Cardiac muscle cell (in vitro differentiated cells and primary cell): ENCODE data around the gene TCF21. TPM values are rescaled to one million over a fixed set of nuclear protein-coding genes. Genes with fewer than 3 reads are reported as not detected.
A peak's percentile ranks its signal among the peaks of the same experiment; 100 is the strongest.

ENCODE experiments used
- DNase-seq, 2 donors: peaks; one replicate each; pipeline versions ENCODE4 v3.0.0 to v3.0.0-alpha.2; 2010 to 2017; ENCODE audit warnings: low read depth in 1 of 2, low spot score in 1 of 2
- H3K27ac ChIP-seq: fragments of 200-600 bp; sonication (generic); 2 replicates; pipeline ENCODE4 v1.5.1; 2016
- H3K27me3 ChIP-seq: fragments of 200-600 bp; sonication (generic); 2 replicates; pipeline ENCODE4 v1.6.0; 2016; ENCODE audit warnings: control low read depth
- H3K36me3 ChIP-seq: fragments of 200-600 bp; sonication (generic); 2 replicates; pipeline ENCODE4 v1.5.1; 2016; ENCODE audit warnings: control low read depth
- H3K4me1 ChIP-seq: fragments of 200-600 bp; sonication (generic); 2 replicates; pipeline ENCODE4 v1.8.1; 2017; ENCODE audit warnings: low read depth, mild to moderate bottlenecking, mixed run types
- H3K4me3 ChIP-seq: fragments of 200-600 bp; sonication (generic); 2 replicates; pipeline ENCODE4 v1.5.1; 2016; ENCODE audit warnings: mild to moderate bottlenecking
- H3K9me3 ChIP-seq: fragments of 200-600 bp; sonication (generic); 2 replicates; pipeline ENCODE4 v1.5.1; 2017; ENCODE audit warnings: low read depth, mild to moderate bottlenecking, control low read depth
- CTCF ChIP-seq: IDR thresholded peaks from 2 replicates; pipeline ENCODE4 v1.5.1; 2012; ENCODE audit warnings: low read depth, mild to moderate bottlenecking, low read length
- polyA plus RNA-seq: library from polyadenylated mRNA; unstranded; fragments of >200 nt; fragmentation: Nextera tagmentation; extraction: Ambion mirVana; gene quantifications from 2 replicates; pipeline ENCODE4 v1.2.1, GENCODE V29; 2016
- total RNA-seq: library from RNA; depleted of rRNA; stranded (reverse); fragments of >200 nt; gene quantifications from 2 replicates; pipeline ENCODE4 v1.2.3, GENCODE V29; 2016

The TCF21 gene
- total and polyA plus RNA-seq, 2 experiments from 2014 or later = 3.7 to 4.0 TPM

GRCh38 chr6:133899556-133899955 is 10.6 kb downstream of the TCF21 start:
- Histone ChIP-seq H3K4me3 (no peak overlapping the region), H3K27me3 (peaks cover 45% of the 10 kb centered on the region), H3K9me3 (no peaks in the 10 kb centered on the region), H3K36me3 (no peaks in the 10 kb centered on the region), H3K27ac (no peak overlapping the region), H3K4me1 (peaks cover 9% of the 10 kb centered on the region)
- peak in 1 of 2 donors; percentile 66 for DNase-seq
- TF ChIP-seq CTCF = no peak

DNA sequence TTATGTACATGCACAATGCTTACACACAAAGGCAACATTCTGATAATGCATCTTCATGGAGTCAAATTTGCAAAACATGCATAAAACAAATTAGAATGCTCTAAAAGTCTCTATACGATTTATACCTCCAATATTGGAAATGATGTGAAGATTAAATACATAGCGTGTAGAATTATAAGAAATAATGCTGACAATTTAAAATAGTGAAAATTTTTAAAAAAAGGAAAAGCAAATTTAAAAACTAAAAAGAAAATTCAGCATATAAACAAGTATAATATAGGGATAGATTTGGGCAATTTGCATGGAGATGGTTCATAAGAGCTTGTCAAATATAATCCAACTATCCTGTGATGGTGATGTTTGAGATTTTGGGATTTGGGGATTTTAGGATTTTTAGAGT is 14.9 kb downstream of the TCF21 start:
- no peak for DNase-seq
- no peaks in the 10 kb centered on the region for H3K9me3 ChIP-seq
- no peaks in the 10 kb centered on the region for H3K4me1 ChIP-seq
- TF ChIP-seq CTCF = no peak
- no peak overlapping the region for H3K27ac ChIP-seq
- no peak overlapping the region for H3K4me3 ChIP-seq
- peaks cover 2% of the 10 kb centered on the region for H3K27me3 ChIP-seq
- no peaks in the 10 kb centered on the region for H3K36me3 ChIP-seq

GRCh38 chr6:133906050-133906449 is 17.1 kb downstream of the TCF21 start:
- Histone ChIP-seq H3K4me1 (no peaks in the 10 kb centered on the region), H3K36me3 (no peaks in the 10 kb centered on the region), H3K27me3 (no peaks in the 10 kb centered on the region), H3K27ac (no peak overlapping the region), H3K9me3 (no peaks in the 10 kb centered on the region), H3K4me3 (no peak overlapping the region)
- no peak for TF ChIP-seq CTCF
- peak in 1 of 2 donors; percentile 67 for DNase-seq

- H3K4me3 ChIP-seq = no peak overlapping the region
- no peaks in the 10 kb centered on the region for H3K4me1 ChIP-seq
- peak; percentile 91 to 95 for DNase-seq
- TF ChIP-seq CTCF = peak; percentile 96
- H3K27ac ChIP-seq = no peak overlapping the region
- H3K27me3 ChIP-seq = peaks cover 3% of the 10 kb centered on the region
- no peaks in the 10 kb centered on the region for H3K36me3 ChIP-seq
- no peaks in the 10 kb centered on the region for H3K9me3 ChIP-seq
Observed at GRCh38 chr6:133916650-133917151, 27.8 kb downstream of the TCF21 start.

DNA sequence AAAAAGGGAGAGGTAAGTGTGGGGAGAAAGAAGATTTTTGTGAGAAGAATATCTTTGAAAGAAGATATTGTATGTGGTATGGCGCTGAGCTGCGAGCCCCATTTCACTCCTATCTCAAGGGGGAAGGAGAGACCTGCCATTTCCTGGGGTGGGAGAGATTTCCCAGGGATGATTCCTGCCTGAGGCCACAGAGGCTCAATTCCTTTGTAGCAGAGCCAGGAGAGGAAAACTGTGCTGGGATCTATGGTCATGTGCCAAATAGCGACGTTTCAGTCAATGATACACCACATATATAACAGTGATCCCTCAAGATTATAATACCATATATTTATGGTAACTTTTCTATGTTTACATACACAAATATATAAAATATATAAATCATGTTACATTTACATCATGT is 28.9 kb downstream of the TCF21 start:
- Histone ChIP-seq H3K4me3 (no peak overlapping the region), H3K27ac (no peak overlapping the region), H3K27me3 (peaks cover 3% of the 10 kb centered on the region), H3K4me1 (no peaks in the 10 kb centered on the region), H3K36me3 (no peaks in the 10 kb centered on the region), H3K9me3 (no peaks in the 10 kb centered on the region)
- no peak for DNase-seq
- no peak for TF ChIP-seq CTCF
